Mesothelial cell of epicardium (in vitro differentiated cells): ENCODE data around the gene SPTBN1. TPM values are rescaled to one million over a fixed set of nuclear protein-coding genes. Genes with fewer than 3 reads are reported as not detected.

Experiments used
- DNase-seq, 2 experiments: peaks; one replicate each; pipeline ENCODE4 v3.0.0; 2021; ENCODE audit warnings: low spot score in 2 of 2; ENCODE audit not compliant: unreplicated experiment in 2 of 2
- H3K27ac Mint-ChIP-seq: 2 replicates; pipeline ENCODE4 v1.8.0; 2021; ENCODE audit warnings: mixed read lengths
- H3K27me3 Mint-ChIP-seq: 2 replicates; pipeline ENCODE4 v1.8.0; 2021; ENCODE audit warnings: low read depth, mixed read lengths
- H3K36me3 Mint-ChIP-seq: 2 replicates; pipeline ENCODE4 v1.8.0; 2021; ENCODE audit warnings: mixed read lengths
- H3K4me1 Mint-ChIP-seq: 2 replicates; pipeline ENCODE4 v1.8.0; 2021; ENCODE audit warnings: mixed read lengths
- H3K4me3 Mint-ChIP-seq: 2 replicates; pipeline ENCODE4 v1.8.0; 2021; ENCODE audit warnings: mild to moderate bottlenecking, moderate library complexity, mixed read lengths
- H3K9me3 Mint-ChIP-seq: 2 replicates; pipeline ENCODE4 v1.8.0; 2021; ENCODE audit warnings: mixed read lengths
- total RNA-seq: library from RNA; stranded (reverse); gene quantifications from 3 replicates; pipeline ENCODE4 v1.2.1, GENCODE V29; 2021
- TF ChIP-seq, protein P1 (sequence below): fragments of 200-600 bp; sonication (generic); IDR thresholded peaks from one replicate; pipeline ENCODE4 v1.5.0; 2021; ENCODE audit warnings: antibody characterized with exemption; ENCODE audit not compliant: unreplicated experiment

SPTBN1 gene
- total RNA-seq, 1 donor from 2014 or later, result 281 TPM

DNA sequence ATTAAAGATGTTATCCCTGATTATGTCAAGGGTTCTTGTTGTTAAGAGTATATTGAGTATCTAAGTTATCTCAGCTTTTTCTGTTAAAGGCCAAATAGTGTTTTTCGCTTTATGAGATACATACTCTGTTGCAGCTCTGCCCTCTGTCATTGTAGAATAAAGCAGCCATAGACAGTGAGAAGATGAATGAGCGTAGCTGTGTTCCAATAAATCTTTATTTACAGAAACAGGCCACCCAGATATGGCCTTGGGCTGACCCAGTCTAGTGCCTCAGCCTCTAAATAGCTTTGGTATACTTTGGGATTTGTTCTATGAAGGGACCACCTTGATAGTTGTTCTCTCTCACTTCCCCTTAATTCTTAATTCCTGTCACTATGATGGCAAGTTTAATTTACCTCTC is 194.5 kb downstream of the SPTBN1 start:
- H3K4me1 Mint-ChIP-seq, result peaks cover 3% of the 10 kb centered on the region
- no peaks in the 10 kb centered on the region for H3K9me3 Mint-ChIP-seq
- H3K27me3 Mint-ChIP-seq, result no peaks in the 10 kb centered on the region
- peaks cover 58% of the 10 kb centered on the region for H3K36me3 Mint-ChIP-seq
- H3K27ac Mint-ChIP-seq, result no peak overlapping the region
- TF ChIP-seq, protein P1, sequence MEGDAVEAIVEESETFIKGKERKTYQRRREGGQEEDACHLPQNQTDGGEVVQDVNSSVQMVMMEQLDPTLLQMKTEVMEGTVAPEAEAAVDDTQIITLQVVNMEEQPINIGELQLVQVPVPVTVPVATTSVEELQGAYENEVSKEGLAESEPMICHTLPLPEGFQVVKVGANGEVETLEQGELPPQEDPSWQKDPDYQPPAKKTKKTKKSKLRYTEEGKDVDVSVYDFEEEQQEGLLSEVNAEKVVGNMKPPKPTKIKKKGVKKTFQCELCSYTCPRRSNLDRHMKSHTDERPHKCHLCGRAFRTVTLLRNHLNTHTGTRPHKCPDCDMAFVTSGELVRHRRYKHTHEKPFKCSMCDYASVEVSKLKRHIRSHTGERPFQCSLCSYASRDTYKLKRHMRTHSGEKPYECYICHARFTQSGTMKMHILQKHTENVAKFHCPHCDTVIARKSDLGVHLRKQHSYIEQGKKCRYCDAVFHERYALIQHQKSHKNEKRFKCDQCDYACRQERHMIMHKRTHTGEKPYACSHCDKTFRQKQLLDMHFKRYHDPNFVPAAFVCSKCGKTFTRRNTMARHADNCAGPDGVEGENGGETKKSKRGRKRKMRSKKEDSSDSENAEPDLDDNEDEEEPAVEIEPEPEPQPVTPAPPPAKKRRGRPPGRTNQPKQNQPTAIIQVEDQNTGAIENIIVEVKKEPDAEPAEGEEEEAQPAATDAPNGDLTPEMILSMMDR, result no peak
- H3K4me3 Mint-ChIP-seq, result no peak overlapping the region
- no peak for DNase-seq

DNA sequence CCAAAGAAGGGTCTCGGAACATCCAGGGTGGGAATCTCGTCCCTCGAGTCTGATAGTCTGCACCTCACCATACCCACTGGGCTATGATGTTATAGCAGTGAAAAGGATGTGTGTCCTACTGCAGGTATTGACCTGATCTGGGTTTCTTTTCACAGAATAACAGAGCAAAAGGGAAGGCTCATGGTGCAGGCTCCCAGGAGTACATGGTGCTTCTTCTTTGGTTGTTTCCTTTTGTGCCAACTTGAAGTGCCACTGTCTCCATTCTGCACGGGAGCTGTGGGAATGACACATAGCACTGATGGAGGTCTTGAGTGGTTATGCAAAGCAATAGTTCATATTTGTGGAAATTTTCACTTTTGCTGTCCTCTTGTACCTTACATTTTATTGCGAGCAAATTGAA is 195.2 kb downstream of the SPTBN1 start:
- Mint-ChIP-seq H3K9me3 (no peaks in the 10 kb centered on the region), H3K4me3 (no peak overlapping the region), H3K4me1 (peaks cover 3% of the 10 kb centered on the region), H3K27me3 (no peaks in the 10 kb centered on the region), H3K27ac (no peak overlapping the region), H3K36me3 (peaks cover 65% of the 10 kb centered on the region)
- DNase-seq, result no peak
- TF ChIP-seq, protein P1, result no peak

DNA sequence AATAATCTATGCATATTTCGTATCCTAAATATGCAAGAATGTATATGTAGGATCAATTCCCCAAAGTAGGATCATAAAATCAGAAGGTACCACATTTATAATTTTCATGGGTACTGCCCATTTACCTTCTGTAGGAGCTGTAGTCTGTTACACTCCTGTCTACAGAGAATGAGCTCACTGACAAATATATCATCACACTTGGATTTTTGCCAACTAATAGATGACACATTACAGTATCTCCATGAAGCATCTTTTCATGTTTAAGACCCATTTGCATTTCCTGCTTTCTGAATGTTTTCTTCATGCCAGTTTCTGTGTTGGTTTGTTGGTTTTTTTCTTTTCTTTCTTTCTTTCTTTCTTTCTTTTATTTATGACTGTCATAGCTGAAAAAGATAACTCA is 196.4 kb downstream of the SPTBN1 start:
- H3K4me3 Mint-ChIP-seq, result no peak overlapping the region
- peaks cover 3% of the 10 kb centered on the region for H3K4me1 Mint-ChIP-seq
- no peaks in the 10 kb centered on the region for H3K27me3 Mint-ChIP-seq
- H3K36me3 Mint-ChIP-seq, result peaks cover 59% of the 10 kb centered on the region
- DNase-seq, result no peak
- H3K27ac Mint-ChIP-seq, result no peak overlapping the region
- H3K9me3 Mint-ChIP-seq, result no peaks in the 10 kb centered on the region
- TF ChIP-seq, protein P1, result no peak

DNA sequence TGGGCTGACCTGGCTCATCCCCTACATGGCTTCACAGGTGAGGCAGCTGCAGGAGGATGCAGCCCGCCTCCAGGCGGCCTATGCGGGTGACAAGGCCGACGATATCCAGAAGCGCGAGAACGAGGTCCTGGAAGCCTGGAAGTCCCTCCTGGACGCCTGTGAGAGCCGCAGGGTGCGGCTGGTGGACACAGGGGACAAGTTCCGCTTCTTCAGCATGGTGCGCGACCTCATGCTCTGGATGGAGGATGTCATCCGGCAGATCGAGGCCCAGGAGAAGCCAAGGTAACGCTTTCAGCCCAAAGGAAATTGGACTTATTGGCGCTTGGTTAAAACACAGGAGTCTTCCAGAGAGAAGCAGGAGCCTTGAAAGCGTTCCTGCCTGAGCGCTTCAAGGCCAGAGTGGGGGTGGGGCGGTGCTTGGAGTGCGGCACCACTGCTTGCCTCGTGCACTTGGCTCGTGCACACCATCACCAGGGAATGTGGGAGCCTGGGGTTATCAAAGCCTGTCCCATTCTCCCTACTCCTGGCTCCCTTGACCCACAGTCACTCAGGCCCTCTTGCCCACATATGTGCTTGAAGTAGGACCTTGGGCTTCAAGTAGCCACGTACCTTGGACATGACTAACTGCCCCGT is 197.6 kb downstream of the SPTBN1 start:
- no peak overlapping the region for H3K4me3 Mint-ChIP-seq
- no peak overlapping the region for H3K27ac Mint-ChIP-seq
- peaks cover 3% of the 10 kb centered on the region for H3K4me1 Mint-ChIP-seq
- TF ChIP-seq, protein P1, result no peak
- no peaks in the 10 kb centered on the region for H3K9me3 Mint-ChIP-seq
- peaks cover 50% of the 10 kb centered on the region for H3K36me3 Mint-ChIP-seq
- DNase-seq, result no peak
- H3K27me3 Mint-ChIP-seq, result no peaks in the 10 kb centered on the region

DNA sequence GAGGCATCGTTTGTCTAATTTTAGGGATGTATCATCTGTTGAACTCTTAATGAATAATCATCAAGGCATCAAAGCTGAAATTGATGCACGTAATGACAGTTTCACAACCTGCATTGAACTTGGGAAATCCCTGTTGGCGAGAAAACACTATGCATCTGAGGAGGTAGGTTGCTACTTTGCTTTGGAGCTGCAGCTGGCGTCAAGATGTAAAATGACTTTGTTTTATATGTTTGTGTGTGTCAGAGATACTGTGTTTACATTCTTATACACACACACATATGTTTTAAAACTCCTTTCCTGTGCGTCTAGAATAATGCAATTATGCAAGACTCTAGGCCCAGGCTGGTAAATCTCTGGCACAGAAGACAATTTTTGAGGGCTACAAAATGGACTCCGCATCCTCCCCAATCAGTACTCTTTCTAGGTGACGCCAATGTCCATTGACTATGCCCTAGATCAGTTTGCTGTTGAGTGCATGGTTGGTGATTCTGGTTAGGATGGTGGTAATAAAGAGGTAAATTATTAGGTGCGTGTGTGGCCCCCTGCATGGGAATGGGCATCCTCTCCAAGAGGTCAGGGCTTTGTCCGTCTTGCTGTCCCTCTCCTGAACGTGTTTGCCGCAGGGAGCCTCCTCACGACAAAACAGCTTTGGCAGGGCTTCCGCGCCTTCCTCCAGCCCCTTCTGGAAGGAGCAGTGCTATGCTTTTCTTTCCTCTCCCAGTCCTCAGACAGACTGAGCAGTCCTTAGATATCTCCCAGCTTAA is 199.1 kb downstream of the SPTBN1 start:
- no peak for DNase-seq
- no peak overlapping the region for H3K27ac Mint-ChIP-seq

More for the DNA sequence above, 199.1 kb downstream of the SPTBN1 start:
- TF ChIP-seq, protein P1, result no peak
- peaks cover 41% of the 10 kb centered on the region for H3K36me3 Mint-ChIP-seq
- H3K9me3 Mint-ChIP-seq, result no peaks in the 10 kb centered on the region
- no peaks in the 10 kb centered on the region for H3K27me3 Mint-ChIP-seq
- H3K4me1 Mint-ChIP-seq, result peaks cover 3% of the 10 kb centered on the region
- no peak overlapping the region for H3K4me3 Mint-ChIP-seq
